ENCODE data around the gene POLR2L.

POLR2L gene

GRCh38 chr11:812390-812789 lies 29.9 kb downstream of the POLR2L start:
- Histone ChIP-seq H4K20me1 (ENCODE audit: low read depth, low read length) (peaks cover 10% of the 10 kb centered on the region; the same call in 1 of the 2 replicates), H3F3A (ENCODE audit: insufficient read depth) (peaks cover 53% of the 10 kb centered on the region)

GRCh38 chr11:811446-812245 lies 30.7 kb downstream of the POLR2L start:
- H3F3A ChIP-seq (ENCODE audit: insufficient read depth) = peaks cover 53% of the 10 kb centered on the region
- peaks cover 36% of the 10 kb centered on the region for H3K79me2 ChIP-seq (ENCODE audit: insufficient read depth, low read length)
- TF ChIP-seq CTCF (IDR thresholded peaks at IDR 0.05; ENCODE audit: insufficient read depth, low read length, poor library complexity, severe bottlenecking) (no peak), EZH2phosphoT487 (conservative IDR thresholded peaks at IDR 0.05; ENCODE audit: low read length) (no peak)

More at GRCh38 chr11:812390-812789, 29.9 kb downstream of the POLR2L start:
- Histone ChIP-seq H3K4me3 (ENCODE audit: insufficient read depth, low read length, poor library complexity, severe bottlenecking) (no peak overlapping the region), H3K79me2 (ENCODE audit: insufficient read depth, low read length) (peaks cover 36% of the 10 kb centered on the region), H3K4me2 (ENCODE audit: low read depth, low read length, poor library complexity, severe bottlenecking) (no peak overlapping the region), H2AFZ (ENCODE audit: low read depth, low read length, severe bottlenecking) (no peak overlapping the region), H3K9me2 (replicated peaks; ENCODE audit: insufficient read depth, low read length) (no peaks in the 10 kb centered on the region), H3K27ac (ENCODE audit: low read depth, low read length) (no peak overlapping the region), H3K9ac (ENCODE audit: low read length) (no peak overlapping the region), H3K27me3 (ENCODE audit: low read length) (no peaks in the 10 kb centered on the region), H3K9me3 (ENCODE audit: insufficient read depth, low read length) (no peaks in the 10 kb centered on the region), H3K36me3 (ENCODE audit: low read length) (peaks cover 25% of the 10 kb centered on the region)
- TF ChIP-seq EZH2phosphoT487 (conservative IDR thresholded peaks at IDR 0.05; ENCODE audit: low read length) = no peak
- no peak for TF ChIP-seq CTCF (IDR thresholded peaks at IDR 0.05; ENCODE audit: insufficient read depth, low read length, poor library complexity, severe bottlenecking)

GRCh38 chr11:810040-810567 lies 32.2 kb downstream of the POLR2L start:
- Histone ChIP-seq H3F3A (ENCODE audit: insufficient read depth) (peaks cover 53% of the 10 kb centered on the region), H3K27ac (ENCODE audit: low read depth, low read length) (peak overlapping the region; percentile 85), H3K36me3 (ENCODE audit: low read length) (peaks cover 25% of the 10 kb centered on the region), H3K4me3 (ENCODE audit: insufficient read depth, low read length, poor library complexity, severe bottlenecking) (peak overlapping the region; percentile 71), H4K20me1 (ENCODE audit: low read depth, low read length) (peaks cover 10% of the 10 kb centered on the region; the same call in 1 of the 2 replicates), H3K4me2 (ENCODE audit: low read depth, low read length, poor library complexity, severe bottlenecking) (peak overlapping the region; percentile 73), H2AFZ (ENCODE audit: low read depth, low read length, severe bottlenecking) (no peak overlapping the region), H3K9ac (ENCODE audit: low read length) (peak overlapping the region; percentile 95), H3K79me2 (ENCODE audit: insufficient read depth, low read length) (peaks cover 36% of the 10 kb centered on the region), H3K27me3 (ENCODE audit: low read length) (no peaks in the 10 kb centered on the region), H3K9me3 (ENCODE audit: insufficient read depth, low read length) (no peaks in the 10 kb centered on the region), H3K9me2 (replicated peaks; ENCODE audit: insufficient read depth, low read length) (no peaks in the 10 kb centered on the region)
- no peak for TF ChIP-seq EZH2phosphoT487 (conservative IDR thresholded peaks at IDR 0.05; ENCODE audit: low read length)
- no peak for TF ChIP-seq CTCF (IDR thresholded peaks at IDR 0.05; ENCODE audit: insufficient read depth, low read length, poor library complexity, severe bottlenecking)

More at GRCh38 chr11:811446-812245, 30.7 kb downstream of the POLR2L start:
- peaks cover 10% of the 10 kb centered on the region; the same call in 1 of the 2 replicates for H4K20me1 ChIP-seq (ENCODE audit: low read depth, low read length)
- H3K4me3 ChIP-seq (ENCODE audit: insufficient read depth, low read length, poor library complexity, severe bottlenecking) = peak overlapping the region; percentile 71
- H3K36me3 ChIP-seq (ENCODE audit: low read length) = peaks cover 25% of the 10 kb centered on the region
- no peaks in the 10 kb centered on the region for H3K9me3 ChIP-seq (ENCODE audit: insufficient read depth, low read length)
- H3K27me3 ChIP-seq (ENCODE audit: low read length) = no peaks in the 10 kb centered on the region
- H3K9me2 ChIP-seq (replicated peaks; ENCODE audit: insufficient read depth, low read length) = no peaks in the 10 kb centered on the region
- H2AFZ ChIP-seq (ENCODE audit: low read depth, low read length, severe bottlenecking) = no peak overlapping the region
- peak overlapping the region; percentile 95 for H3K9ac ChIP-seq (ENCODE audit: low read length)
- peak overlapping the region; percentile 73 for H3K4me2 ChIP-seq (ENCODE audit: low read depth, low read length, poor library complexity, severe bottlenecking)
- H3K27ac ChIP-seq (ENCODE audit: low read depth, low read length) = peak overlapping the region; percentile 85; the same call in 1 of the 2 replicates
